PC-9 (cell line): ENCODE data around the gene PSD2.

Experiments
- CTCF ChIP-seq: fragments of 200-600 bp; sonication (generic); conservative IDR thresholded peaks from 2 replicates; pipeline ENCODE4 v1.6.1; 2017; ENCODE audit warnings: mixed run types, antibody characterized with exemption, mild to moderate bottlenecking, moderate library complexity
- EZH2 ChIP-seq: fragments of 200-600 bp; sonication (generic); IDR thresholded peaks from 2 replicates; pipeline ENCODE4 v1.8.0; 2017; ENCODE audit warnings: antibody characterized with exemption, low read depth

DNA sequence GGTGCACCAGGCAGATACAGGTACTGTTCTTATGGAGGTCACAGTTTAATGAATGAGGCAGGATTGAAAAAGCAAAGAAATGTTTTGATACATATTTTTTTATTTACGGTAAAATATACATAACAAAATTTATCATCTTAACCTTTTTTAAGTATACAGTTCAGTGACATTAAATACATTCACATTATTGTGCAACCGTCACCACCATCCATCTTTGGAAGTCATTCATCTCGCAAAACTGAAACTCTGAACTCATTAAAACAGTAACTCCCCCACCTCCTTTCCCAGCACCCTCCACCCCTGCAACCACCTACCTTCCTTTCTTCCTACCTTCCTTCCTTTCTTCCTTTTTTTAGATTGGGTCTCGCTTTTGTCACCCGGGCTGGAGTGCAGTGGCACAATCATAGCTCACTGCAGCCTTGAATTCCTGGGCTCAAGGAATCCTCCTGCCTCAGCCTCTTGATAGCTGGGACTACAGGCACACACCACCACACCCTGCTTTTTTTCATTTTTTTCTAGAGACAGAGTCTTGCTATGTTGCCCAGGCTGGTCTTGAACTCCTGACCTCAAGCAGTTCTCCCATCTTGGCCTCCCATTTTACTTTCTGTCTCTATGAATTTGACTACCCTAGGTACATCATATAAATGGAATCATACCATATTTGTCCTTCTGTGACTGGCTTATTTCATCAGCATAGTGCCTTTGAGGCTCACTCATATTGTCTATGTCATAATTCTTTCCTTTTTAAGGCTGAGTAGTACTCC, 22.5 kb upstream of the PSD2 start:
- TF ChIP-seq CTCF, result no peak
- TF ChIP-seq EZH2, result no peak
